A549 (cell line): Measurements from ENCODE around the gene TLR9. TPM values are rescaled to one million over a fixed set of nuclear protein-coding genes. Genes with fewer than 3 reads are reported as not detected.

Source experiments
- ATAC-seq, 2 experiments: fragments of 200-7000 bp in 1 of 2; fragments of >200 bp in 1 of 2; cut with Nextera tagmentation in 1 of 2; cut with Tn5 transposase in 1 of 2; 3 replicates each; pipeline versions ENCODE4 v1.8.0 to v1.9.1; 2018 to 2020; ENCODE audit warnings: mild to moderate bottlenecking in 1 of 2, moderate library complexity in 1 of 2
- CTCF ChIA-PET: fragments of 300-600 bp; sonication (Branson Sonifier 250); formaldehyde crosslinking; extraction: SDS; loops from one replicate; lab custom pipeline; 2021; ENCODE audit warnings: antibody characterized with exemption, inconsistent platforms; lab: Yijun Ruan, JAX
- POLR2A ChIA-PET: fragments of 350-600 bp; formaldehyde crosslinking; extraction: SDS; loops from one replicate; lab custom pipeline; 2021; ENCODE audit warnings: antibody characterized with exemption, inconsistent platforms; lab: Yijun Ruan, JAX
- DNase-seq, 2 experiments: peaks; one replicate each; pipeline versions ENCODE4 v3.0.0 to v3.0.0-alpha.2; 2011 to 2016; ENCODE audit warnings: low read depth in 1 of 2, low spot score in 1 of 2
- FAIRE-seq: peaks from 2 replicates; lab custom pipeline; 2011; peaks lifted over from hg19 to GRCh38; lab: Jason Lieb, UNC
- H3K27ac ChIP-seq, 2 experiments: fragments of >200 bp; sonication (Bioruptor Twin); formaldehyde crosslinking; 3 replicates each; pipeline ENCODE4 v1.5.1; 2016 to 2017
- H3K4me1 ChIP-seq: fragments of >200 bp; sonication (Bioruptor Twin); formaldehyde crosslinking; 3 replicates; pipeline ENCODE4 v1.6.1; 2016
- H3K4me2 ChIP-seq: fragments of >200 bp; sonication (Bioruptor Twin); formaldehyde crosslinking; 3 replicates; pipeline ENCODE4 v1.6.1; 2016
- H3K4me3 ChIP-seq: fragments of >200 bp; sonication (Bioruptor Twin); formaldehyde crosslinking; 3 replicates; pipeline ENCODE4 v1.5.1; 2016
- H3K9me3 ChIP-seq: fragments of >200 bp; sonication (Bioruptor Twin); formaldehyde crosslinking; 3 replicates; pipeline ENCODE4 v1.6.1; 2016
- BCL3 ChIP-seq: fragments of >200 bp; sonication (Bioruptor Twin); formaldehyde crosslinking; IDR thresholded peaks from 3 replicates; pipeline ENCODE4 v1.6.1; 2016
- CBX8 ChIP-seq: fragments of 200-600 bp; sonication (generic); IDR thresholded peaks from 2 replicates; pipeline ENCODE4 v1.6.1; 2016
- CTCF ChIP-seq: fragments of >200 bp; sonication (Bioruptor Twin); formaldehyde crosslinking; IDR thresholded peaks from 3 replicates; pipeline ENCODE4 v1.5.1; 2016
- EP300 ChIP-seq, 2 experiments: fragments of >200 bp; sonication (Bioruptor Twin); formaldehyde crosslinking; IDR thresholded peaks; 2 replicates in 1 of 2; 3 replicates in 1 of 2; pipeline ENCODE4 v1.6.1; 2016 to 2017
- FOSL2 ChIP-seq, 2 experiments: fragments of 450-650 bp in 1 of 2; fragments of >200 bp in 1 of 2; sonication (Bioruptor Twin) in 1 of 2; formaldehyde crosslinking; IDR thresholded peaks; 2 replicates each; pipeline versions ENCODE4 v1.5.0 to v1.6.1; 2016 to 2020; ENCODE audit warnings: mild to moderate bottlenecking in 1 of 2, moderate library complexity in 1 of 2
- FOXS1 ChIP-seq: fragments of 250-450 bp; sonication (Bioruptor Pico); IDR thresholded peaks from 2 replicates; pipeline ENCODE4 v1.5.0; 2020; ENCODE audit warnings: mild to moderate bottlenecking, moderate library complexity
- HMGXB4 ChIP-seq: fragments of 250-450 bp; sonication (Bioruptor Pico); IDR thresholded peaks from 2 replicates; pipeline ENCODE4 v1.5.0; 2021; ENCODE audit warnings: mild to moderate bottlenecking, moderate library complexity, borderline replicate concordance
- HOXB13 ChIP-seq: fragments of 250-450 bp; sonication (Bioruptor Pico); IDR thresholded peaks from 2 replicates; pipeline ENCODE4 v1.5.0; 2020; ENCODE audit warnings: low read depth, mild to moderate bottlenecking, moderate library complexity
- MAX ChIP-seq: IDR thresholded peaks from 2 replicates; pipeline ENCODE4 v1.6.1; 2012
- MAZ ChIP-seq: fragments of 150-350 bp; IDR thresholded peaks from 2 replicates; pipeline ENCODE4 v1.6.1; 2014; ENCODE audit warnings: antibody characterized with exemption, low read depth, low read length, borderline replicate concordance
- MYC ChIP-seq: IDR thresholded peaks from 2 replicates; pipeline ENCODE4 v1.6.1; 2012; ENCODE audit warnings: mild to moderate bottlenecking, inconsistent platforms, low read length, improper control_type of control experiment, borderline replicate concordance
- NPAS2 ChIP-seq: fragments of 250-450 bp; sonication (Bioruptor Pico); IDR thresholded peaks from 2 replicates; pipeline ENCODE4 v1.8.0; 2022; ENCODE audit warnings: mild to moderate bottlenecking, moderate library complexity, borderline replicate concordance
- RARB ChIP-seq: fragments of 250-450 bp; sonication (Bioruptor Pico); IDR thresholded peaks from 2 replicates; pipeline ENCODE4 v1.8.0; 2021; ENCODE audit warnings: mild to moderate bottlenecking, moderate library complexity
- REST ChIP-seq: fragments of 200-600 bp; sonication (generic); IDR thresholded peaks from 2 replicates; pipeline ENCODE4 v1.6.1; 2016; ENCODE audit warnings: antibody characterized with exemption, mild to moderate bottlenecking, moderate library complexity
- ZFP36 ChIP-seq: fragments of 450-650 bp; IDR thresholded peaks from 2 replicates; pipeline ENCODE4 v1.6.1; 2014; ENCODE audit warnings: borderline replicate concordance; ENCODE audit not compliant: partially characterized antibody
- WGBS: methylation state at CpG from one replicate; pipeline ENCODE4 v1.1.6; 2017; ENCODE audit errors: missing lambda C conversion rate; 5-methylcytosine and 5-hydroxymethylcytosine counted together
- polyA plus RNA-seq, 4 experiments: library from polyadenylated mRNA; depleted of rRNA in 3 of 4; stranded (reverse); fragments of >200 nt; fragmentation: RNase III in 1 of 4; extraction: RNeasy Plus Mini Kit Qiagen cat#74134 plus additional on column Dnase treatment in 1 of 4; gene quantifications; 2 replicates in 3 of 4; 3 replicates in 1 of 4; pipeline ENCODE4 v1.2.3, GENCODE V29; 2011 to 2017

The TLR9 gene
- polyA plus RNA-seq, 2 of the 4 experiments (the other 2 are of a cell fraction): 0.04 TPM; not detected in 1

GRCh38 chr3:52259448-52259847, 34.0 kb upstream of the TLR9 start:
- 95% methylated on average over 4 of the region's 4 CpGs for WGBS
- no peak overlapping the region for H3K4me2 ChIP-seq
- H3K4me3 ChIP-seq: no peak overlapping the region
- no peak for FAIRE-seq
- H3K9me3 ChIP-seq: no peaks in the 10 kb centered on the region
- H3K27ac ChIP-seq: no peak overlapping the region
- no peaks in the 10 kb centered on the region for H3K4me1 ChIP-seq
- CTCF ChIA-PET: interaction anchor here (1.7 to 2.0 kb wide), 2 partner anchors 13 to 19 kb away, joined by 4 to 10 read pairs; partner anchors contain the start of genes PPM1M and WDR82
- TF ChIP-seq MAZ (no peak), NPAS2 (no peak), CTCF (no peak), FOSL2 (IDR thresholded peaks at IDR 0.05) (no peak), FOSL2 (CRISPR knock-in tag; IDR thresholded peaks at IDR 0.05) (no peak), ZFP36 (no peak), REST (no peak), HMGXB4 (CRISPR knock-in tag) (no peak), CBX8 (no peak), FOXS1 (no peak), RARB (CRISPR knock-in tag) (no peak), EP300 (IDR thresholded peaks at IDR 0.05) (no peak), MAX (no peak), BCL3 (no peak), MYC (no peak), HOXB13 (CRISPR knock-in tag) (no peak)
- ATAC-seq: no peak
- no peak for DNase-seq
- POLR2A ChIA-PET: no interaction called here

GRCh38 chr3:52259035-52259434, 33.6 kb upstream of the TLR9 start:
- Histone ChIP-seq H3K9me3 (no peaks in the 10 kb centered on the region), H3K4me3 (no peak overlapping the region), H3K27ac (no peak overlapping the region), H3K4me2 (no peak overlapping the region), H3K4me1 (no peaks in the 10 kb centered on the region)
- no peak for TF ChIP-seq MAZ
- FAIRE-seq (no peak), ATAC-seq (no peak), DNase-seq (no peak)
- 67% methylated on average over 1 of the region's 1 CpG for WGBS
- CTCF ChIA-PET: interaction anchor here (1.2 kb wide), 1 partner anchor 39 kb away, joined by 4 read pairs; no protein-coding TSS in a partner anchor
- POLR2A ChIA-PET: no interaction called here
